NOMO-1 treated with dmso at 0.1 percent for 144 hours (cell line): ENCODE results near the gene PACS2.

Source experiments
- DNase-seq: peaks from one replicate; lab custom pipeline; 2025; ENCODE audit not compliant: unreplicated experiment; lab: John Stamatoyannopoulos, UW

The PACS2 gene

DNA sequence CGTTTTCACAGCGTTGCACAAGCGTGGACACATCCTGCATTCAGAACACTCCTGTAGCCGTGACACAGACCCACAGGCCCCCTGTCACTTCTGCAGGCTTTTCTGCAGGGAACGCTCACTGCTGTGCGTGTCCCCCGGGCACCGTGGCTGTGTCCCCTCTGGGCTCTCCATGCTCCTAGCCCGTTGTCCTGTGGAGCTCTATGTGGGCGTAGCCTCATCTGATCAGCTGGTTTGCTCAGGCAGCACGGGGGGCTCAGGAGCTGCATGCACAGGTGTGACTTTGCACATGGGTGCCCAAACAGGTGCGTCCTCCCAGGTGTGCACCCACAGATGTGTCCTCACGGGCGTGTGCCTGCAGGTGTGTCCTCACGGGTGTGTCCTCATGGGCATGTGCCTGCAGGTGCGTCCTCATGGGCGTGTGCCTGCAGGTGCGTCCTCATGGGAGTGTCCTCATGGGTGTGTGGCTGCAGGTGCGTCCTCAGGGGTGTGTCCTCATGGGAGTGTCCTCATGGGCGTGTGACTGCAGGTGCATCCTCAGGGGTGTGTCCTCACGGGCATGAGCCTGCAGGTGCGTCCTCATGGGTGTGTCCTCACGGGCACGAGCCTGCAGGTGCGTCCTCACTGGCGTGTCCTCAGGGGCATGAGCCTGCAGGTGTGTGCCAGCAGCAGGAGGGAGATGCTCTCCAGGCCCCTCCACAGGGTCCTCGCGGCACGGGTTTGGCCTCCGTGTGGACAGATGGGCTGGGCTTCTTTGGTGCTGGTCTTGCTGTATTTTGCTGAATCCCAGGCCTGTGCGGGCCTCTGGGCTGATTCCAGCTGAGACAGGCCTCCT, 122.6 kb downstream of the PACS2 start:
- no peak for DNase-seq

DNA sequence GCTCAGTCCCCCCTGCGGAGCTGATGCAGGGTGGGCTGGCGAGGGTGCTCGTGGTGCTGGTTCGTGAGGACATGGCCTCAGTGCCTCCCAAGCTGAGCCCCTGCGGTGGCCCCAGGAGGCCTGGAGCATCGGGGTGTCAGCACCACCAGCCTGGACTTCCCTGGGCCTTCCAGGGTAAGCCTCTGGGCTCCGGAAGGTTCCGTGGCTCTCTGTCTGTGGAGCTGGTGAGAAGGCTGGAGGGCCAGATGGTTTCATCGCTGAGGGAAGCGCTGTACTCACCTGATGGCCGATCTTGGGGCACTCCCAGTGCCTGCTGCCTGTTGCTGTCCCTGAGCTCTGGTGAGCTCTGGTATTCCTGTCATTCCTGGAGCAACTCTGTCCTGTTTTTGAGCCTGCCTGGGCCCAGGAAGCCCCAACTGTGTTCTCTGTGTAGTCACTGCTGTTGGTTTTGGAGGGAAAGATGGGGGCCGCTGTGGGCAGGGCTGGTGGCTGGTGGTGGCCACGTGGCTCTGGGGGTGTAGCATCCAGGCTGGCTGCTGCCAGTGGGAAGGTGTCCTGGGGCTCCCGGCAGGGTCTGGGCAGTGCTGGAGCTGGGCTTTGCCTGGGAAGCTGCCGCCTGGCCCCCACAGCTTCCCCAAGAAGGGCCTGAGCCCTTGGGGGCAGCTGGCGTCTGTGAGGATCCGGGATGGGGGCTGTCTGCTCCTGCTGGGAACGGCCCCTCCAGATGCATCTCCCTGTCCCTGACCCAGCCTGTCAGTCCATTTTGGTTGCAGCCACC, 123.4 kb downstream of the PACS2 start:
- DNase-seq = no peak

DNA sequence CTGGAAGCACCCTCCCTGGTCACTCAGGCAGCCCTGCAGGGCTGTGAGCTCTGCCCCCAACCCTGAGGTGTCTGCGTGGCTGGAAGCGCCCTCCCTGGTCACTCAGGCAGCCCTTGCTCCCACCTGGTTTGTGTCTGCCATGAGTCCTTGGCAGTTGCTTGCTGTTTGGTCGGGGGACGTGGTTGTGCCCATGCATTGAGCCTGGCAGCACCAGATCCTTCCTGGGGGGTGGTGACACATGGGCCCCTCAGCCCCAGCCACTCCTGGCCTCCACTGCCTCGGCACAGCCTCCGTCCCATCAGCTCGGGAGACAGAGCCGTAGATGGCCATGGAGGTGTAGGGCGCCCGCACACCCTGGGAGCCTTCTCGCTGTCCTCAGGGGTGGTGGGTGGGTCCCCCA, 124.6 kb downstream of the PACS2 start:
- no peak for DNase-seq

DNA sequence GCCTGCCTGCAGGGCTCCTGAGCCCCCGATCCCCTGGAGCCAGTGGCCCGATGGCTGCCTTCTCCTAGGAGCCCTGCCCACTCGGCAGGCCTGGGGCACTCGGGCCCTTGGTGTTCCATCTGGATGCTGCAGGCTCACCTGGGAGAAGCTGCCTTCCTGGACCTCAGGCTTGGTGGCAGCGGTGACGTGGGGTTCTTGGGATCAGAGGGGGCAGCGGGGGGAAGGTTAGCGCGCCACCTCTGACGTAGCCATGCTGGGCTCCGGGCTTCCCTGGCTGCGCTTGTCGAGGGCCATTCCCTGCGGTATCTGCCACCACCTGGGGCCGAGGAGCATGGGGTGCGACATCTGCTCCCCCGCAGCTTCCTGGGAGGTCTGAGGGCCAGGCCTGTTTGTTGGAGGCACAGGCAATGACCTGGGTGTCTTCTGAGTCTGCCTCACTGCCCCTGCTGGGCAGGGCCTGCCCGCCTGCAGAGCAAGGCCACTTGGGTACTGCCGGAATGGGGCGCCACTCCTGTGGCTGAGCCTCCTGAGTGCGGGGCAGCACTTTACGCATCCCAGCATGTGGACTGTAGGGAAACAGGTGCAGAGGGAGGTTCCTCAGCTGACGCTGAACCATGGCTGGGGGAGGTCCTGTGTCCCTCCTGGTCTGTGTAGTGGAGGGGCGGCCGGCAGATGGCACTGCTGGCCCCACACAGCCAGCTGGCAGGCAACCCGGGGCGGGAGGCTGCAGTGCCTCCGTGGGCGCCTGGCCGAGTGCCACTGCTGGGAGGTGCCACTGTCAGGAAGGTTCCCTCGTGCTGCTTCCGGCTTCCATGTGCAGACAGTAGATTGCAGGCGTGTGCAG, 125.4 kb downstream of the PACS2 start:
- DNase-seq = no peak

DNA sequence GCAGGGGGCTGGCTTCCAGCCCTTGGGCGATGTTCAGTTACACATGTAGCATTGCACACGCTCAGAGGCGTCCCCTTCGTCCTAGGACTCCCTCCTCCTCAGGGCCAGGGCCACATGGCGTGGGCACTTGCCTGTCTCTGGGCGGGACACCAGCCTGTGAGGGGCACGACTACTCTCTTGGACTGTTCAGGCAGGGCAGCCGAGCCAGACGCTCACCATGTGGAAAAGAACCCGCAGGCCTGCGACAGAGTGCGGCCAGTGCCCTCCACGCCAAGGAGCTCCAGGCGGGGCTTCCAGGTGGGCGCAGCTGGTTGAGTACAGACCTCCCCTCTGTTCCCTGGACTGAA, 126.0 kb downstream of the PACS2 start:
- no peak for DNase-seq

DNA sequence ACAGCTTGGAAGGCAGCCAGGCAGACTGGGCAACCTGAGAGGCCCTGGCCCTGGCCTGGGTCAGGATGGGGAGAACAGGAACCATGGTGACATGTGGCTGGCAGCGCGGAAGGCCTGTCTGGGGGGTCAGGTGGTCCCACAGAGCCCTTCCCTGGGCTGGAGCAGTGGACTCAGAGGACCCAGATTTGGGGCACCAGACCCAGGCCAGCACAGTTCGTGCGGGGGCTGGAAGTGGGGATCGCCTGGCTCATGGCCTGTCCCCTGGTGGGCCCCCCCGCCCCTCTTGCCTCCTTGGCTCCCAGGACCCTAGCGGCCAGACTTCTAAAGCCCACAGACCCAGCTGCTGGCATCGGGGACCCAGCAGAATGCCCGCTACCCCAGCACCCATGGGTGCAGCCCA, 126.4 kb downstream of the PACS2 start:
- no peak for DNase-seq

DNA sequence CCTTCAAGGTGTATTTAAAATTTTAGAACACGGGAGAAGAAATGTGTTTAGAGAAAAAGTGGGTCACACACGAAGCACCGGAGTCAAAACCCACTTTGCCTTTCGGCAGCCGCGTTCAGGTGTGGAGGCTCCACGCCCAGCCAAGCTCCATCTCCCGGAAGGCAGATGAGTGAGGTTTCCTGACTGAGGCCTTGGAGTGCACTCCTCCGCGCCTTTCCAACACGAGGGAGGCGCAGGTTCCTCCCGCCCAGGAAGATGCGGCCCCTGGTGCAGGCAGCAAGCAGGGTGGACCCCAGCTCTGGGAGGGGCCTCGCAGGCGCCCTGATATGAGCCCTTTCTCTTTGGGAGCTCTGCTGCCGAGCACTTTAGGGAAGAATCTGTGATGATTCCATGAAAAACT, 127.6 kb downstream of the PACS2 start:
- no peak for DNase-seq

DNA sequence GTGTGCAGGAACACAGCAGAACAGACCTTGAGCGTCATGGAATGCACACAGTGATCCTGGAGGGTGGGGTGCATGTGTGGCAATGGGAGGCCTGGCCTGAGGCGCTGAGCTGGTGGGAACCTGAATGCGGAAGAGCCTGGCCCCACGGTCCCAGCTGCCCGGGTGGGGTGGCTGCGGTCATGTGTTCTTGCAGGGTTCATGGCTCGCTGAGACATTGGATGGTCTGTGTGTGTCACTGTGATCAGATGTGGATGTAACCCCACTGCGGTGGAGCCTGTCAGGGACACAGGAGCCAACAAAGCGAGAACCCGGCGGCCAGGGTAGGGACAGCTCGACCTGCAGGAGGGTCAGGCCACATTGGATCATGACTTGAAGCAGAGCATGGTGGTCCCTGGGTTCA, 128.3 kb downstream of the PACS2 start:
- DNase-seq = no peak

DNA sequence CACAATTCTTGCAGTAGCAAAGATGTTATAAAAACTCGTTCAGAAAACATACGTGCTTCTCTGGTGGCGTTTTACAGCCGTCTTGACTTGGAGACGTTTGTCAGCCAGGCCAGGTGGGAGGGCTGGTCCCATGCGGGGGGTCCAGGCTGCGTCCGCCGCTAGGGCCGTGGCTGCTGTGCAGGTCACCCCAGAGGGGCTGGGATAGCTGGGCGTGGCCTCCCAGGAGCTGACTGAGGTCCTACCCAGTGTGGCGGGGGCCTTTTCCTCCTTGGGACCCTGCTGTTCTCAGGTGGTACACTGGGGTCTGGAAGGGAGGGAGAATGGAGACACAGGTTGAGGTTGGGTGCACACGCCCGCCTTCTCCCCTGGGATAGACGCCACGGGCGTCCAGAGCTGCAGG, 130.3 kb downstream of the PACS2 start:
- no peak for DNase-seq

DNA sequence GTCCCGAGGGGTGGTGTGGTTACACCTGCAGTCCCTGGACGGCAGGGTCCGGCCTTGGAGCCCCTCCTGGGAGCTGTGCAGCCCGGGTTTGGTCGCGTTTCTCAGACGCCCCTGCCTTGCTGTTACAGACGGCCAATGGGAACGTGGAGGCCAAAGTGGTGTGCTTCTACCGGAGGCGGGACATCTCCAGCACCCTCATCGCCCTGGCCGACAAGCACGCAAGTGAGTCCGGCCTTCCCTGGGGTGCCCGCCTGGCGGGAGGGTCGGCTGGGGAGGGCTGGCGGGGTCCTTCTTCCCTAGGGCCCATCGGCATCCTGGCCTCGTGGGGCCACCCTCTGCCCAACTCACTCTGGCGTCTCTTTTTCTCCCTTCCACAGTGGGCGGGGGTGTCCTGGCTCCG, 130.7 kb downstream of the PACS2 start:
- no peak for DNase-seq

DNA sequence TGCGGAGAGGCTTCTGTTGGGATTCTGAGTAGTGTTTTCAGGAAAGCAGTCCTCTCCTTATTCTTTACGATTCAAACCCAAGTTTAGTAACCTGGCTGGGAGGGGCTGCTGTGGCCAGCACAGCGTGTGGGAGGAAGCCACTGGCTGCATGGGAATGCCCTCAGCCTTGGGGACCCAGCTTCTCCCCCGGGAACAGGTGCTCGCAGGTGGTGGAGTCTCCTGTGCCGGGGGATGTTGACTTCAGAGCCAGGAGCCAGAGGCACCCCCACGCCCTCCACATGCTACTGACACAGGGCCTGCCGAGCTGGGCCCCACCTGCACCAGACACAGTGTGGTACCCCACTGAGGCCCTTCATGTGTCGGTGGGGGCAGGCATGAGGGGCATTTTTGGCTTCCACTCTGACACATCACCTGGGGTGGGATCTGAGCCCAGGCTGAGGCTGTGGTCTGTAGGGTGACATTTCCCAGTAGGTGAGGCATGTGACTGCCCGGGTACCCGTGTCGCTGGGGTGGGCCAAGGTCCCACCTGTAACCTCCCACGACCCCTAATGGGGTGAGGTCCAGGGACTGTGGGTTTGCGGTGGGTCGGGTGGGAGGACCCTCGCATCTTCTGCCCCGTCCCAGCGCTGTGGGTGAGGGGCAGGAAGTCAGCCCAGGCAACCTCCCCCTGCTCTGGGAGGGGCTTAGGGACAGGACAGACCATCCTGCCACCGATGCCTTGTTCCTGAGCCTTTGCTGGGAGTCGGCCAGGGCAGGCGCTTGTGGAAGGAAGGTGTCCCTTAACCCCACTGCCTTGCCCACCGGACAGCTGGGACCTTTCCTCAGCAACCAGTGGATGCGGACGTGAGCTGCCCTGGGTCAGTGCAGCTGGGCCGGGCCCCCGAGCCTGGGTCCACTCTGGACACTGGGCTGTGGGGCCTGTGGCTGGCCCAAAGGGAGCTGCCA, 131.6 kb downstream of the PACS2 start:
- DNase-seq = no peak

DNA sequence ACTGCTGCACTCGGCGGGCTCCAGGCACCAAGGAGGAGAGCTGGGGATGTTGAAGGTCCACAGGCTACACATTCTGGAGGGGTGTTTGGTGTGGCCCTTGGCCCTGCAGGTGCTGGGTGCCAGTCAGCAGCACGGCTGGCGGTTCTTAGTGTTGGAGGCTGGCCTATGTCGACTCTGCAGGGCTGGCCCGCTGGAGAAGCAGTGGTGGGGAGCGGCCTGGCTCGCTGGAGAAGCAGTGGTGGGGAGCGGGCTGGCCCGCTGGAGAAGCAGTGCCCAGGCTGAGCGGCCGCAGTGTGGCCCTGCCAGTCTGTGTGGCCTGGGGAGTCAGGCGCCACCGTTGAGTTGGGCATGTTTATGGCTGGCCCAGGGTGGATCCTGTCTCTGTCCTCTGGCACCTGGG, 132.4 kb downstream of the PACS2 start:
- no peak for DNase-seq
